KG1 (cell line): Measurements from ENCODE around the gene KCTD3.

Experiments
- DNase-seq: peaks from one replicate; lab custom pipeline; 2025; lab: John Stamatoyannopoulos, UW

The KCTD3 gene

GRCh38 chr1:215566556-215567490, at the start of gene KCTD3:
Gene KCTD3, plus strand, starts transcription at chr1:215567304. Its CDS starts 382 bp downstream, at chr1:215567686.
- peak; percentile 44 for DNase-seq

GRCh38 chr1:215517441-215517891, 49.6 kb upstream of the KCTD3 start:
- no peak for DNase-seq

- no peak for DNase-seq
These were observed 48.5 kb upstream of the KCTD3 start for GRCh38 chr1:215518594-215518993.

- DNase-seq: no peak
These were observed 45.8 kb upstream of the KCTD3 start for GRCh38 chr1:215521279-215521678.

GRCh38 chr1:215523128-215523861, 43.8 kb upstream of the KCTD3 start:
- DNase-seq: no peak

- DNase-seq: no peak
These were observed 43.2 kb upstream of the KCTD3 start for GRCh38 chr1:215523906-215524305.

GRCh38 chr1:215526147-215526845, 40.8 kb upstream of the KCTD3 start:
- peak; percentile 9 for DNase-seq

- no peak for DNase-seq
These were observed 40.3 kb upstream of the KCTD3 start for GRCh38 chr1:215526846-215527151.

- no peak for DNase-seq
These were observed 38.0 kb upstream of the KCTD3 start for GRCh38 chr1:215529111-215529510.

GRCh38 chr1:215529571-215529970, 37.5 kb upstream of the KCTD3 start:
- DNase-seq: no peak

- no peak for DNase-seq
These were observed 36.6 kb upstream of the KCTD3 start for GRCh38 chr1:215530401-215530984.

GRCh38 chr1:215539803-215540570, 27.1 kb upstream of the KCTD3 start:
- DNase-seq: peak; percentile 5

GRCh38 chr1:215542301-215542700, 24.8 kb upstream of the KCTD3 start:
- no peak for DNase-seq

GRCh38 chr1:215543191-215543606, 23.9 kb upstream of the KCTD3 start:
- peak; percentile 29 for DNase-seq

- no peak for DNase-seq
These were observed 23.3 kb upstream of the KCTD3 start for GRCh38 chr1:215543806-215544205.

- no peak for DNase-seq
These were observed 22.5 kb upstream of the KCTD3 start for GRCh38 chr1:215544566-215544965.

GRCh38 chr1:215545096-215545495, 22.0 kb upstream of the KCTD3 start:
- DNase-seq: no peak

GRCh38 chr1:215547011-215547410, 20.1 kb upstream of the KCTD3 start:
- DNase-seq: no peak

GRCh38 chr1:215551806-215552205, 15.3 kb upstream of the KCTD3 start:
- DNase-seq: no peak

- no peak for DNase-seq
These were observed 12.2 kb upstream of the KCTD3 start for GRCh38 chr1:215554865-215555264.

GRCh38 chr1:215555531-215555930, 11.6 kb upstream of the KCTD3 start:
- no peak for DNase-seq
